ENCODE measurements around the gene CCDC91. TPM values are rescaled to one million over a fixed set of nuclear protein-coding genes. Genes with fewer than 3 reads are reported as not detected.

CCDC91 gene
- total and polyA plus RNA-seq, 9 of the 15 experiments (the other 6 are each of a cell fraction or from before 2014, with no cell fraction given), result 10.1 to 31.1 (median 26.3) TPM

DNA sequence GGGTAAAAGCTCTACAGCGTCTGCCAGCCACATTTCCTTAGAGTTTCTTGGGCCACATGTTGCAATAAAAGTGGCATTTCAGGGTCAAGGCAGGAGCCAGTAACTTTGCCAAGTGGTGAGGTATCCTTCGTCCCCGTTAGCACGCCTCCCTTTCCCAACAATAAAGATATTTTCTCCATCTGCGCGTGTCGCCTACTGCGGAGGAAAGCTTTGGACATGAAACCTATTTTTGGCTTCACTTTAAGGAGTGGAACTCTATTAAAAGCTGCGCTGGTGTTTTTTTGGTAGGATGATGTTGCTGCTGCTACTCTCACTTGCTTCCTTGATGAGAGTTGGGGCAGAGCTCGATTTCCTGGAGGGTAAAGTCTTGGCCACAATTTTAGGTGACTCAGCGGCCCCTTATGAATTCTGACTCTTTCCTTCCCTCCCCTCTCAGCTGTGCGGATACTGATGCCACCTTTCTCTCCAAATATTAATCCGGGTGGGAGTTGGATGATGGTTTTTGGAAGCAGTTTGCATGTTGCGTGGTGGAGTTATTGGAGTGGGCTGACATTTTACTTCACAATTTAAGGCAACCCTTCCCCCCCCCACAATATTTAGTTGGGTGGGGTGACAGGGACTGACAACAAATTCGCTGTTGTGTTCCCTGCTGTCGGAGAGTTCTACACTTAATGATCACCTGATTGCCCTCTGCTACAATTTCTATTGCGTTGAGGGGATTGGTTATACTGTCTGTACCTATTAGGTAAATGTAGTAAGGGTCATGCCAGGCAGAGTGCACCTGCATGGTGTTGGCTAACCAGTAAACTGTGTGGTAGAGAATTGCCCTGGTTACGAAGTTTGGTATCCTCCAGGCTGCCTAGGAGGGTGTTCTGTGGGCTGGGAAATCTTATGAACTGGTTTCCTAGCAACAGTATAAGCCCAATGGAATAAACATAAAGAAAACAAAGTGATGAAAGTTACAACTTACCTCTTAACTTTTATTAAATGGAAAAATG is 1.1 kb downstream of the CCDC91 start (continued):
- TF ChIP-seq ZNF436 (CRISPR knock-in tag; IDR thresholded peaks at IDR 0.05) (no peak), POLR2B (IDR thresholded peaks at IDR 0.05; ENCODE audit: low read depth, partially characterized antibody) (no peak), TEAD1 (CRISPR knock-in tag; IDR thresholded peaks at IDR 0.05) (0 out of 4 replicates have a peak, but pooled peaks of 1 of the 2 experiments have one; percentile 31), TCF15 (CRISPR knock-in tag; IDR thresholded peaks at IDR 0.05) (no peak), SIN3B (IDR thresholded peaks at IDR 0.05; ENCODE audit: low read depth) (no peak), GTF2A2 (tag; IDR thresholded peaks at IDR 0.05) (no peak), MEF2A (IDR thresholded peaks at IDR 0.05; ENCODE audit: control insufficient read depth, low read depth, low read length) (peak; percentile 13; the same call in 1 of the 2 replicates), ZBTB17 (CRISPR knock-in tag; IDR thresholded peaks at IDR 0.05) (no peak), ZFP36 (IDR thresholded peaks at IDR 0.05; ENCODE audit: low read depth, low read length, partially characterized antibody) (no peak), KLF10 (CRISPR knock-in tag; IDR thresholded peaks at IDR 0.05) (no peak), KLF16 (IDR thresholded peaks at IDR 0.05) (no peak), ZFP1 (CRISPR knock-in tag; IDR thresholded peaks at IDR 0.05) (0 out of 2 replicates have a peak, but pooled peaks have one; percentile 3)
- TF ChIP-seq, protein P1, sequence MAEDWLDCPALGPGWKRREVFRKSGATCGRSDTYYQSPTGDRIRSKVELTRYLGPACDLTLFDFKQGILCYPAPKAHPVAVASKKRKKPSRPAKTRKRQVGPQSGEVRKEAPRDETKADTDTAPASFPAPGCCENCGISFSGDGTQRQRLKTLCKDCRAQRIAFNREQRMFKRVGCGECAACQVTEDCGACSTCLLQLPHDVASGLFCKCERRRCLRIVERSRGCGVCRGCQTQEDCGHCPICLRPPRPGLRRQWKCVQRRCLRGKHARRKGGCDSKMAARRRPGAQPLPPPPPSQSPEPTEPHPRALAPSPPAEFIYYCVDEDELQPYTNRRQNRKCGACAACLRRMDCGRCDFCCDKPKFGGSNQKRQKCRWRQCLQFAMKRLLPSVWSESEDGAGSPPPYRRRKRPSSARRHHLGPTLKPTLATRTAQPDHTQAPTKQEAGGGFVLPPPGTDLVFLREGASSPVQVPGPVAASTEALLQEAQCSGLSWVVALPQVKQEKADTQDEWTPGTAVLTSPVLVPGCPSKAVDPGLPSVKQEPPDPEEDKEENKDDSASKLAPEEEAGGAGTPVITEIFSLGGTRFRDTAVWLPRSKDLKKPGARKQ (CRISPR knock-in tag; IDR thresholded peaks at IDR 0.05), result no peak
- TF ChIP-seq, protein P2, sequence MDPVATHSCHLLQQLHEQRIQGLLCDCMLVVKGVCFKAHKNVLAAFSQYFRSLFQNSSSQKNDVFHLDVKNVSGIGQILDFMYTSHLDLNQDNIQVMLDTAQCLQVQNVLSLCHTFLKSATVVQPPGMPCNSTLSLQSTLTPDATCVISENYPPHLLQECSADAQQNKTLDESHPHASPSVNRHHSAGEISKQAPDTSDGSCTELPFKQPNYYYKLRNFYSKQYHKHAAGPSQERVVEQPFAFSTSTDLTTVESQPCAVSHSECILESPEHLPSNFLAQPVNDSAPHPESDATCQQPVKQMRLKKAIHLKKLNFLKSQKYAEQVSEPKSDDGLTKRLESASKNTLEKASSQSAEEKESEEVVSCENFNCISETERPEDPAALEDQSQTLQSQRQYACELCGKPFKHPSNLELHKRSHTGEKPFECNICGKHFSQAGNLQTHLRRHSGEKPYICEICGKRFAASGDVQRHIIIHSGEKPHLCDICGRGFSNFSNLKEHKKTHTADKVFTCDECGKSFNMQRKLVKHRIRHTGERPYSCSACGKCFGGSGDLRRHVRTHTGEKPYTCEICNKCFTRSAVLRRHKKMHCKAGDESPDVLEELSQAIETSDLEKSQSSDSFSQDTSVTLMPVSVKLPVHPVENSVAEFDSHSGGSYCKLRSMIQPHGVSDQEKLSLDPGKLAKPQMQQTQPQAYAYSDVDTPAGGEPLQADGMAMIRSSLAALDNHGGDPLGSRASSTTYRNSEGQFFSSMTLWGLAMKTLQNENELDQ (CRISPR knock-in tag; IDR thresholded peaks at IDR 0.05; ENCODE audit: borderline replicate concordance), result peak; percentile 61; the same call in 1 of the 2 replicates
- TF ChIP-seq, protein P3, sequence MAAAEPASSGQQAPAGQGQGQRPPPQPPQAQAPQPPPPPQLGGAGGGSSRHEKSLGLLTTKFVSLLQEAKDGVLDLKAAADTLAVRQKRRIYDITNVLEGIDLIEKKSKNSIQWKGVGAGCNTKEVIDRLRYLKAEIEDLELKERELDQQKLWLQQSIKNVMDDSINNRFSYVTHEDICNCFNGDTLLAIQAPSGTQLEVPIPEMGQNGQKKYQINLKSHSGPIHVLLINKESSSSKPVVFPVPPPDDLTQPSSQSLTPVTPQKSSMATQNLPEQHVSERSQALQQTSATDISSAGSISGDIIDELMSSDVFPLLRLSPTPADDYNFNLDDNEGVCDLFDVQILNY (CRISPR knock-in tag; IDR thresholded peaks at IDR 0.05), result 0 out of 2 replicates have a peak, but pooled peaks have one; percentile 26
- TF ChIP-seq, protein P4, sequence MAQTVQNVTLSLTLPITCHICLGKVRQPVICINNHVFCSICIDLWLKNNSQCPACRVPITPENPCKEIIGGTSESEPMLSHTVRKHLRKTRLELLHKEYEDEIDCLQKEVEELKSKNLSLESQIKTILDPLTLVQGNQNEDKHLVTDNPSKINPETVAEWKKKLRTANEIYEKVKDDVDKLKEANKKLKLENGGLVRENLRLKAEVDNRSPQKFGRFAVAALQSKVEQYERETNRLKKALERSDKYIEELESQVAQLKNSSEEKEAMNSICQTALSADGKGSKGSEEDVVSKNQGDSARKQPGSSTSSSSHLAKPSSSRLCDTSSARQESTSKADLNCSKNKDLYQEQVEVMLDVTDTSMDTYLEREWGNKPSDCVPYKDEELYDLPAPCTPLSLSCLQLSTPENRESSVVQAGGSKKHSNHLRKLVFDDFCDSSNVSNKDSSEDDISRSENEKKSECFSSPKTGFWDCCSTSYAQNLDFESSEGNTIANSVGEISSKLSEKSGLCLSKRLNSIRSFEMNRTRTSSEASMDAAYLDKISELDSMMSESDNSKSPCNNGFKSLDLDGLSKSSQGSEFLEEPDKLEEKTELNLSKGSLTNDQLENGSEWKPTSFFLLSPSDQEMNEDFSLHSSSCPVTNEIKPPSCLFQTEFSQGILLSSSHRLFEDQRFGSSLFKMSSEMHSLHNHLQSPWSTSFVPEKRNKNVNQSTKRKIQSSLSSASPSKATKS (CRISPR knock-in tag; IDR thresholded peaks at IDR 0.05), result no peak
